CD4-positive, alpha-beta memory T cell (primary cell): ENCODE data around the gene FAM167B. TPM values are rescaled to one million over a fixed set of nuclear protein-coding genes. Genes with fewer than 3 reads are reported as not detected.

Experiments
- CTCF ChIA-PET: fragments of 350-600 bp; sonication (Branson Sonifier 250); formaldehyde crosslinking; loops from one replicate; lab custom pipeline; 2021; ENCODE audit warnings: inconsistent platforms; ENCODE audit not compliant: partially characterized antibody; lab: Charles Lee
- POLR2A ChIA-PET: fragments of 350-600 bp; sonication (Branson Sonifier 250); formaldehyde crosslinking; loops from one replicate; lab custom pipeline; 2021; ENCODE audit not compliant: partially characterized antibody; lab: Charles Lee
- DNase-seq, 5 donors: peaks; one replicate each; pipeline versions ENCODE4 v3.0.0 to v3.0.0-alpha.2; 2020 to 2022; ENCODE audit warnings: mixed read lengths in 1 of 5
- H3K27ac ChIP-seq: one replicate; pipeline ENCODE4 v1.7.0; 2013; ENCODE audit warnings: low read depth, low read length
- H3K27me3 ChIP-seq: 2 replicates; pipeline ENCODE4 v1.7.0; 2013; ENCODE audit warnings: mild to moderate bottlenecking, low read length, moderate library complexity; ENCODE audit not compliant: insufficient read depth
- H3K36me3 ChIP-seq: 2 replicates; pipeline ENCODE4 v1.7.0; 2013; ENCODE audit warnings: mild to moderate bottlenecking, low read length, moderate library complexity; ENCODE audit not compliant: insufficient read depth
- H3K4me1 ChIP-seq: 2 replicates; pipeline ENCODE4 v1.7.0; 2013; ENCODE audit warnings: mild to moderate bottlenecking, low read length, moderate library complexity; ENCODE audit not compliant: insufficient read depth
- H3K4me3 ChIP-seq, 2 donors: one replicate each; pipeline ENCODE4 v1.7.0; 2013; ENCODE audit warnings: low read length in 2 of 2, mild to moderate bottlenecking in 1 of 2
- H3K9me3 ChIP-seq, 2 donors: one replicate each; pipeline ENCODE4 v1.7.0; 2013; ENCODE audit warnings: low read length in 2 of 2, control low read depth in 1 of 2; ENCODE audit not compliant: control insufficient read depth in 1 of 2
- H3K27ac Mint-ChIP-seq, 7 donors: one replicate each; pipeline ENCODE4 v1.8.0; 2020 to 2021; ENCODE audit warnings: mixed read lengths in 7 of 7, mild to moderate bottlenecking in 6 of 7, inconsistent platforms in 3 of 7, moderate library complexity in 3 of 7
- H3K27me3 Mint-ChIP-seq, 2 donors: one replicate each; pipeline ENCODE4 v1.8.0; 2020 to 2021; ENCODE audit warnings: mixed read lengths in 2 of 2
- H3K36me3 Mint-ChIP-seq, 2 donors: one replicate each; pipeline ENCODE4 v1.8.0; 2020 to 2021; ENCODE audit warnings: mixed read lengths in 2 of 2, inconsistent platforms in 1 of 2, mild to moderate bottlenecking in 1 of 2
- H3K4me1 Mint-ChIP-seq, 4 donors: one replicate each; pipeline ENCODE4 v1.8.0; 2020 to 2021; ENCODE audit warnings: mixed read lengths in 4 of 4, mild to moderate bottlenecking in 1 of 4
- H3K4me3 Mint-ChIP-seq, 8 donors: one replicate each; pipeline ENCODE4 v1.8.0; 2020 to 2021; ENCODE audit warnings: mixed read lengths in 8 of 8, mild to moderate bottlenecking in 7 of 8, moderate library complexity in 6 of 8, inconsistent platforms in 3 of 8
- H3K9me3 Mint-ChIP-seq, 8 donors: one replicate each; pipeline ENCODE4 v1.8.0; 2020 to 2021; ENCODE audit warnings: mixed read lengths in 8 of 8, mild to moderate bottlenecking in 5 of 8, inconsistent platforms in 3 of 8, moderate library complexity in 1 of 8
- intact Hi-C: fragments of 100-400 bp; cut with micrococcal nuclease; formaldehyde crosslinking; loops from one replicate; pipeline ENCODE4 v1.15.1; 2023
- polyA plus RNA-seq, 2 donors: library from polyadenylated mRNA; unstranded; fragments of 300-500 nt; fragmentation: Illumina TruSeq; gene quantifications; one replicate each; pipeline ENCODE4 v1.2.3, GENCODE V29; 2021
- total RNA-seq, 2 experiments: library from RNA; stranded (reverse); gene quantifications; one replicate each; pipeline ENCODE4 v1.2.3, GENCODE V29; 2021

The FAM167B gene
- total RNA-seq: 1 to 10 TPM in 1 of 2 experiments, under 1 TPM in 1; 0.50 to 1.2 TPM
- polyA plus RNA-seq: not detected

DNA sequence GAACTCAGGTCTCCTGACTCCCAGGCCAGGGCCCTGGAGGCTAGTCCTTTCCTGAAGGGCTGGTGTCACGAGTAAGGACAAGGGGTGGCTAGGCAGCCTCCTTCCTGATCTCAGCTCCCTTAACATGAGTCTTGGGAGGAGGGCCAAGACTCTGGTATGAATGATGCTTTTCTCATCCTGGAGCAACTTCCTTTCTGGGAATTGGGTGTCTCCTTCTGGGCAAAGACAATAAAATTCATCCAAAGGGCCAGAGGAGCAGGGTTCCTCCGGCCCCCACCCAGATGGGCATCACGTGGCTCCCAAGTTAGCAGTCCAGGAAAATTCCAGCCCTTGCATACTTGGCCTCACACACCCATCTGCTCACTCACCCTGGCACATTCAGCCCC is at the start of gene FAM167B:
Gene FAM167B (plus strand): TSS at position 335 of the 386 bp plus-strand sequence. CDS start 200 bp downstream, outside the sequence.
- Mint-ChIP-seq H3K4me1 (peaks cover 26 to 60% (median 39%) of the 10 kb centered on the region in 4 donors), H3K36me3 (peaks cover 4 to 8% of the 10 kb centered on the region in 2 donors), H3K27ac (peak within 1 kb of the TSS; percentile 91 to 99 (median 99)), H3K9me3 (peaks cover 0 to 1% (median 0%) of the 10 kb centered on the region in 8 donors), H3K4me3 (peak within 1 kb of the TSS; percentile 79 to 91 (median 84)), H3K27me3 (no peaks in the 10 kb centered on the region)
- ChIA-PET POLR2A (interaction anchor here (9.7 to 26.9 kb wide), 5 partner anchors 3 to 75 kb away, joined by 96 to 819 read pairs (median 226); partner anchors contain the start of genes FAM167B, HDAC1 and LCK), CTCF (interaction anchor here (1.4 to 5.8 kb wide), 6 partner anchors 12 to 126 kb away, joined by 3 to 90 read pairs (median 51); partner anchors contain the start of genes DCDC2B and HDAC1)
- H3K4me3 ChIP-seq: peak within 1 kb of the TSS in 1 of 2 donors; percentile 42
- no peaks in the 10 kb centered on the region for H3K27me3 ChIP-seq
- intact Hi-C loops: no loop called here
- peaks cover 52% of the 10 kb centered on the region for H3K4me1 ChIP-seq
- no peaks in the 10 kb centered on the region for H3K9me3 ChIP-seq
- DNase-seq: no peak
- no peaks in the 10 kb centered on the region for H3K36me3 ChIP-seq
- H3K27ac ChIP-seq: peak within 1 kb of the TSS; percentile 89

GRCh38 chr1:32197837-32198236 is 49.2 kb upstream of the FAM167B start:
- intact Hi-C loops: no loop called here
- DNase-seq: no peak
- H3K27me3 ChIP-seq: no peaks in the 10 kb centered on the region
- H3K9me3 ChIP-seq: no peaks in the 10 kb centered on the region
- peak overlapping the region in 2 of 7 donors; percentile 84 to 91 for H3K27ac Mint-ChIP-seq
- H3K36me3 ChIP-seq: peaks cover 28% of the 10 kb centered on the region
- no peak overlapping the region for H3K4me3 ChIP-seq
- CTCF ChIA-PET: interaction anchor here (0.8 to 4.7 kb wide), 5 partner anchors 9 to 42 kb away, joined by 3 to 22 read pairs (median 4); partner anchors contain the start of gene TXLNA
- H3K4me3 Mint-ChIP-seq: no peak overlapping the region
- H3K4me1 Mint-ChIP-seq: peaks cover 48 to 87% (median 64%) of the 10 kb centered on the region in 4 donors
- no peaks in the 10 kb centered on the region for H3K9me3 Mint-ChIP-seq
- no peak overlapping the region for H3K27ac ChIP-seq
- H3K36me3 Mint-ChIP-seq: peaks cover 22 to 42% of the 10 kb centered on the region in 2 donors
- H3K27me3 Mint-ChIP-seq: no peaks in the 10 kb centered on the region
- H3K4me1 ChIP-seq: peaks cover 63% of the 10 kb centered on the region
- POLR2A ChIA-PET: interaction anchor here (0.7 to 7.5 kb wide), 11 partner anchors 12 to 196 kb away, joined by 3 to 58 read pairs (median 3); partner anchors contain the start of genes BSDC1, KPNA6 and TXLNA

- no peak for DNase-seq
- Histone ChIP-seq H3K27ac (no peak overlapping the region), H3K4me1 (peaks cover 63% of the 10 kb centered on the region), H3K9me3 (no peaks in the 10 kb centered on the region), H3K4me3 (no peak overlapping the region), H3K36me3 (peaks cover 21% of the 10 kb centered on the region), H3K27me3 (no peaks in the 10 kb centered on the region)
- no peaks in the 10 kb centered on the region for H3K9me3 Mint-ChIP-seq
- H3K27me3 Mint-ChIP-seq: no peaks in the 10 kb centered on the region
- ChIA-PET CTCF (interaction anchor here (0.8 to 4.4 kb wide), 4 partner anchors 10 to 42 kb away, joined by 3 to 31 read pairs (median 6); no protein-coding TSS in a partner anchor), POLR2A (interaction anchor here (0.7 to 7.5 kb wide), 10 partner anchors 13 to 196 kb away, joined by 3 to 58 read pairs (median 4); partner anchors contain the start of genes BSDC1, KPNA6, MARCKSL1 and TXLNA)
- peak overlapping the region in 5 of 8 donors; percentile 4 to 49 (median 46) for H3K4me3 Mint-ChIP-seq
- peaks cover 48 to 85% (median 63%) of the 10 kb centered on the region in 4 donors for H3K4me1 Mint-ChIP-seq
- peaks cover 17 to 36% of the 10 kb centered on the region in 2 donors for H3K36me3 Mint-ChIP-seq
- intact Hi-C loops: no loop called here
- H3K27ac Mint-ChIP-seq: peak overlapping the region; percentile 28 to 90 (median 77)
Observed at GRCh38 chr1:32198237-32199042, 48.6 kb upstream of the FAM167B start.

DNA sequence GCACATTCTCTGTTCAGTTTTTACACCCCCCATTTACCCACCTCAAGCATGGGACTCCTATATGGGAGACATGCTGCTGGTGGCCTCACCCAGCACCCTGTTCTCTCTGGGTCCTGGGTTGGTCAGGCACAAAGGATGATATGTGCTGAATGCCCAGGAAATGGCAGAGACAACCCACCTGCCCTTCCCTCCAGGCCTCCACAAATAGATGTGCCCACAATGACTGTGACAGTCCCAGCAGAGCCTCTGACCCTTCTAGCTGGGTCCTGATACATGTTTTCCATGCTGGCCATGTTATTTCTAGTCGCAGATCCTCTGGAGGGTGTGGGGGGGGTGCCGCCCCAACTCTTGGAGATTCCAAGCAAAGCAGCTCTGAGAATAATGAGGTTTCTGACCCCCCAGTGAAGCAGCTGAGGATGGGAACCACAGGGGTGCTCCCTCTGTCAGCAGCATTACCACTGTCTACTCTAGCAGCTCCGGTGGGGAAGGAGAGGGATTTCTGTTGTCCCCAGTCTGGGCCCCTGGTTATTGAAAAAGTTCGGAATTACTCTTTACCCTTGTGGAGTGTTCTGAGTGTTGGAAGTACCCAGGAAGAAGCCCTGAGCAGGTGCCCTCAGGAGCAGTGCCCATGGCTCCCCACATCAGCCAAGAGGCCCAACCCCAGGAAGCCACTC is 47.8 kb upstream of the FAM167B start:
- Histone ChIP-seq H3K4me3 (no peak overlapping the region), H3K27ac (peak overlapping the region; percentile 84), H3K36me3 (peaks cover 14% of the 10 kb centered on the region), H3K27me3 (no peaks in the 10 kb centered on the region), H3K9me3 (no peaks in the 10 kb centered on the region), H3K4me1 (peaks cover 63% of the 10 kb centered on the region)
- Mint-ChIP-seq H3K9me3 (no peaks in the 10 kb centered on the region), H3K4me1 (peaks cover 47 to 87% (median 60%) of the 10 kb centered on the region in 4 donors), H3K4me3 (peak overlapping the region in 4 of 8 donors; percentile 6 to 32 (median 21)), H3K36me3 (peaks cover 12 to 30% of the 10 kb centered on the region in 2 donors), H3K27ac (peak overlapping the region in 6 of 7 donors; percentile 3 to 95 (median 62)), H3K27me3 (no peaks in the 10 kb centered on the region)
- CTCF ChIA-PET: interaction anchor here (1.9 to 4.4 kb wide), 2 partner anchors 11 to 17 kb away, joined by 8 to 31 read pairs; no protein-coding TSS in a partner anchor
- POLR2A ChIA-PET: interaction anchor here (0.7 to 7.5 kb wide), 7 partner anchors 19 to 136 kb away, joined by 3 to 58 read pairs (median 3); partner anchors contain the start of genes KPNA6, MARCKSL1, TMEM39B and TXLNA
- intact Hi-C loops: no loop called here
- no peak for DNase-seq

GRCh38 chr1:32199717-32200072 is 47.3 kb upstream of the FAM167B start:
- Mint-ChIP-seq H3K27me3 (no peaks in the 10 kb centered on the region), H3K9me3 (no peaks in the 10 kb centered on the region), H3K4me3 (peak overlapping the region in 7 of 8 donors; percentile 31 to 95 (median 89)), H3K4me1 (peaks cover 42 to 81% (median 58%) of the 10 kb centered on the region in 4 donors), H3K27ac (peak overlapping the region; percentile 85 to 97 (median 90)), H3K36me3 (peaks cover 7 to 25% of the 10 kb centered on the region in 2 donors)
- Histone ChIP-seq H3K27me3 (no peaks in the 10 kb centered on the region), H3K4me3 (no peak overlapping the region), H3K27ac (peak overlapping the region; percentile 84), H3K36me3 (peaks cover 9% of the 10 kb centered on the region), H3K9me3 (no peaks in the 10 kb centered on the region), H3K4me1 (peaks cover 60% of the 10 kb centered on the region)
- intact Hi-C loops: loop anchor here (2.0 to 10.0 kb wide), 3 partner anchors 21 to 435 kb away; partner anchors contain the start of genes ADGRB2, TMEM39B and TXLNA
- ChIA-PET POLR2A (interaction anchor here (0.7 to 7.5 kb wide), 16 partner anchors 11 to 173 kb away, joined by 3 to 58 read pairs (median 4); partner anchors contain the start of genes HDAC1, KPNA6, LCK and MARCKSL1), CTCF (interaction anchor here (1.5 to 4.4 kb wide), 4 partner anchors 17 to 90 kb away, joined by 3 to 31 read pairs (median 6); no protein-coding TSS in a partner anchor)
- no peak for DNase-seq
